Psoas muscle (tissue), 8 donors: ENCODE measurements around the gene MYO1E. TPM values are rescaled to one million over a fixed set of nuclear protein-coding genes. Genes with fewer than 3 reads are reported as not detected.

Source experiments
- ATAC-seq, 4 donors: fragments of 200-7000 bp; cut with Tn5 transposase; one replicate each; pipeline ENCODE4 v1.9.1; 2020; ENCODE audit warnings: moderate library complexity in 3 of 4, mild to moderate bottlenecking in 2 of 4
- DNase-seq, 2 donors: peaks; one replicate each; pipeline ENCODE4 v3.0.0-alpha.2; 2020
- H3K27ac ChIP-seq: fragments of 200-600 bp; one replicate; pipeline ENCODE4 v1.8.0; 2022
- H3K27me3 ChIP-seq, 3 donors: fragments of 200-600 bp in 1 of 3; one replicate each; pipeline versions ENCODE4 v1.6.1 to v1.8.0; 2013 to 2022; ENCODE audit warnings: low read length in 2 of 3, mild to moderate bottlenecking in 2 of 3, moderate library complexity in 1 of 3; ENCODE audit not compliant: insufficient read depth in 3 of 3
- H3K36me3 ChIP-seq, 2 donors: fragments of 200-600 bp in 1 of 2; one replicate each; pipeline versions ENCODE4 v1.6.1 to v1.8.0; 2013 to 2022; ENCODE audit warnings: low read depth in 1 of 2, mild to moderate bottlenecking in 1 of 2, moderate library complexity in 1 of 2; ENCODE audit not compliant: insufficient read depth in 1 of 2
- H3K4me1 ChIP-seq: fragments of 200-600 bp; one replicate; pipeline ENCODE4 v1.8.0; 2022
- H3K4me3 ChIP-seq: fragments of 200-600 bp; one replicate; pipeline ENCODE4 v1.8.0; 2022; ENCODE audit warnings: mild to moderate bottlenecking
- H3K9me3 ChIP-seq: fragments of 200-600 bp; one replicate; pipeline ENCODE4 v1.8.0; 2022
- WGBS, 3 donors: extraction: QIAGEN DNeasy Blood & Tissue Kit; methylation state at CpG; one replicate each; pipeline versions ENCODE4 v1.1.6 to v1.1.7; 2013; 5-methylcytosine and 5-hydroxymethylcytosine counted together
- intact Hi-C, 2 donors: fragments of 100-400 bp; cut with DNase I; formaldehyde crosslinking; loops; one replicate each; pipeline versions ENCODE4 v1.11.0 to v1.14.2; 2022
- polyA plus RNA-seq, 3 donors: library from polyadenylated mRNA; stranded (reverse); fragments of 200-250 nt; gene quantifications; one replicate each; pipeline ENCODE4 v1.2.3, GENCODE V29; 2013
- total RNA-seq, 4 donors: library from RNA; stranded (reverse); fragmentation: NEBNext Ultra II Directional in 2 of 4; extraction: Animal tissue kit (Norgen Biotek cat#: 25700) in 2 of 4; gene quantifications; one replicate each; pipeline versions ENCODE4 v1.2.1 to v1.2.4, GENCODE V29; 2021 to 2023
- TF ChIP-seq, protein P1 (sequence below): fragments of 200-600 bp; IDR thresholded peaks from one replicate; pipeline ENCODE4 v1.8.0; 2022; ENCODE audit warnings: antibody characterized with exemption
- donor health status: healthy with polysubstance abuse.
- donor health status: DM: no; HTN: no; CAD: no; lungs with moderate emphysema.
- donor health status: Bipolar disorder and iron deficiency.
- donor health status: healthy.
- donor health status: DM: yes; HTN: yes; CAD: no.
- donor health status: DM: no; HTN: no; CAD: no.
- donor health status: DM: no; HTN: no; CAD: no.
- donor health status: DM: yes; HTN: yes; CAD: no.

Gene MYO1E
- total and polyA plus RNA-seq, 7 donors = 10.0 to 53.7 (median 26.3) TPM

DNA sequence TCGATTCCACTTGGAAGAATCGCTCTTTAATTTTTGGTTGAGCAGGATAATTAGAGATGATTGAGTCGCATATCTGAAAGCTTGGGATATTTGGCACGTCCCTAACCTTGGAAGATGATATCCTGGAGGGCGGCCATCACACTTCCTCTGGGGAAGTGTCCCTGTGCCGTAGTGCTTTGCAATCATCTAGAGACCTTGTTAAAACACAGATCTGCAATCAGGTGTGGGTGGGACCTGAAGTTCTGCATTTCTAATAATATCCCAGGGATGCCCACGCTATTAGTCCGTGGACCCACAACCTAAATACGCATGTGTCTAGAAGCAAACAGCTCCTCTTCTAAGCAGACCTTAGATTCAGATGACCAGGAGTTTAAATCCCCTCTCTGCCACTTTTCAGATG lies 20.5 kb downstream of the MYO1E start:
- TF ChIP-seq, protein P1, sequence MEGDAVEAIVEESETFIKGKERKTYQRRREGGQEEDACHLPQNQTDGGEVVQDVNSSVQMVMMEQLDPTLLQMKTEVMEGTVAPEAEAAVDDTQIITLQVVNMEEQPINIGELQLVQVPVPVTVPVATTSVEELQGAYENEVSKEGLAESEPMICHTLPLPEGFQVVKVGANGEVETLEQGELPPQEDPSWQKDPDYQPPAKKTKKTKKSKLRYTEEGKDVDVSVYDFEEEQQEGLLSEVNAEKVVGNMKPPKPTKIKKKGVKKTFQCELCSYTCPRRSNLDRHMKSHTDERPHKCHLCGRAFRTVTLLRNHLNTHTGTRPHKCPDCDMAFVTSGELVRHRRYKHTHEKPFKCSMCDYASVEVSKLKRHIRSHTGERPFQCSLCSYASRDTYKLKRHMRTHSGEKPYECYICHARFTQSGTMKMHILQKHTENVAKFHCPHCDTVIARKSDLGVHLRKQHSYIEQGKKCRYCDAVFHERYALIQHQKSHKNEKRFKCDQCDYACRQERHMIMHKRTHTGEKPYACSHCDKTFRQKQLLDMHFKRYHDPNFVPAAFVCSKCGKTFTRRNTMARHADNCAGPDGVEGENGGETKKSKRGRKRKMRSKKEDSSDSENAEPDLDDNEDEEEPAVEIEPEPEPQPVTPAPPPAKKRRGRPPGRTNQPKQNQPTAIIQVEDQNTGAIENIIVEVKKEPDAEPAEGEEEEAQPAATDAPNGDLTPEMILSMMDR = no peak
- H3K4me1 ChIP-seq = peaks cover 35% of the 10 kb centered on the region
- intact Hi-C loops = no loop called here
- ATAC-seq = peak; percentile 32 to 63 (median 46)
- no peaks in the 10 kb centered on the region for H3K9me3 ChIP-seq
- 16 to 24% (median 18%) methylated on average over 9 of the region's 9 CpGs for WGBS, 3 donors
- no peaks in the 10 kb centered on the region for H3K27me3 ChIP-seq
- H3K36me3 ChIP-seq = no peaks in the 10 kb centered on the region
- H3K4me3 ChIP-seq = peak overlapping the region; percentile 6
- peak overlapping the region; percentile 24 for H3K27ac ChIP-seq
- no peak for DNase-seq

DNA sequence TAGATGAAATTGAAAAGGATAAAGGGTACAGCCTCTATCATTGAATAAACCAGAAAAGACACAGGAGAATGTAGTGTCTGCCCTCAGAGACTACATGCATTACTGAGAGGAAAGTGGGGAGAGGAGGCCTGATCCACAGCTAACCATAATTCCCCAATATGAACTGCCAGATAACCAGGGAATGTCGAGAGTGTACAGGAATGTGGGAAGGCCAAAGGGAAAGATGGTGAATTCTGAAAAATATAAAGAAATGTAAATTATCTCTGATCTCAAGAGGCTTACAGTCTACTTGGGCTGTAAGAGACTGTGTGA lies 22.3 kb downstream of the MYO1E start:
- no peak for ATAC-seq
- no peaks in the 10 kb centered on the region for H3K36me3 ChIP-seq
- DNase-seq = no peak
- peaks cover 41% of the 10 kb centered on the region for H3K4me1 ChIP-seq
- H3K4me3 ChIP-seq = no peak overlapping the region
- 67 to 72% (median 68%) methylated on average over 1 of the region's 1 CpG for WGBS, 3 donors
- no peaks in the 10 kb centered on the region for H3K9me3 ChIP-seq
- intact Hi-C loops = no loop called here
- TF ChIP-seq, protein P1 = no peak
- H3K27me3 ChIP-seq = no peaks in the 10 kb centered on the region
- H3K27ac ChIP-seq = peak overlapping the region; percentile 13

DNA sequence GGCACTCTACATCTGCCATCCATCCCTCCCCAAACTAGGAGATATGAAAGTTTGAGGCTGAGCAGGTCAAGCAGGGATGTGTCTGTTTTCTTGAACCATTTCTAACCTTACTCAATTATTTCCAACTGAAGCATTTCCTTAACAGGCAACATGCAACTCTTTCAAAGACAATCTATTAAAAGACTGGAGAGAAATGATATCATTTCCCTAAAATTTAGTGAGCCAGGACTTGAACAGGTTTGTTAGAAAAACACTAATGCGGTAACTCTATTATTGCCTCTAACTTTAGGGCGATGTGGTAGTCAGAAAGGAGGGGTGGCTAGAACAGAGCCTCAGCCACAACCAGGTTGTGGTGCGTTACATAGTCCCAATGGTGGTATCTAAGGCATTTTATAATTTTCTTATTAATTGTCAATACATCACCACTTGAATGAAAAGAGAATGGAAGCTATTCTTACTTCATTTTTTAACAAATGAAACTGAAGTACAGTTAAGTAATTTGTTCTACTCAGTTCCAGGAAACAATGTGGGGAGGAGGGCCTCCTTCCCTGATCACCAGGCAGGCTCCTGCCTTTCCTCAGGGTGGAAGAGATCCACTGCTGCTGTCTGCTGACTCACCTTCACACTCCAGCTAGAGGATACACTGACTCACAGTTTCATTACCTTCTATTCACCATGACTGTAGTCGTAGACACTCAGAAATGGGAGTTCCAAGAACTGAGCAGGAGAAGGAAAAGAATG lies 22.8 kb downstream of the MYO1E start:
- DNase-seq = peak in 1 of 2 donors; percentile 37
- no peaks in the 10 kb centered on the region for H3K27me3 ChIP-seq
- intact Hi-C loops = no loop called here
- no peaks in the 10 kb centered on the region for H3K36me3 ChIP-seq
- H3K27ac ChIP-seq = peak overlapping the region; percentile 13
- WGBS, 3 donors = 67 to 73% (median 72%) methylated on average over 4 of the region's 4 CpGs
- H3K4me3 ChIP-seq = no peak overlapping the region
- no peaks in the 10 kb centered on the region for H3K9me3 ChIP-seq
- TF ChIP-seq, protein P1 = no peak
- H3K4me1 ChIP-seq = peaks cover 43% of the 10 kb centered on the region
- ATAC-seq = peak; percentile 88 to 96 (median 90)

DNA sequence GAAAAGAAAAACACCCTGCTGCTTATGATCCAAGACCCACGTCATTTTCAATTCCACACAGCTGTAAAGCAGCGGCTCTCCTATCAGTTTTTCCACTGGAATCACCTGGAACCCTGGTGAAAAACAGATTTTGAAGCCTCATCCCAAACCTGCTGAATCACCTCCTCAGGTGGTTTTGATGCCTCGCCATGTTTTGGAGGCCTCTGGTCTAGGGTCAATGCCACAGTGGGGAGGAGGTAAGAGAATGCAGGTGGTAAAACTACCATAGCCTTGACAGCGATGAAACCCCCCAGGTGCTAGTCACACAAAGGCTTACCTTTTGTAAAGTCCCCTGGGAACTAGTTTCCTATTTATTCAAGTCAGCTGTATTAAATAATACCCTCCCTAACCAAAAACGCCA lies 24.8 kb downstream of the MYO1E start:
- ATAC-seq (no peak), DNase-seq (no peak)
- H3K4me3 ChIP-seq = no peak overlapping the region
- no peaks in the 10 kb centered on the region for H3K9me3 ChIP-seq
- no peaks in the 10 kb centered on the region for H3K36me3 ChIP-seq
- H3K27me3 ChIP-seq = no peaks in the 10 kb centered on the region
- intact Hi-C loops = no loop called here
- no peak overlapping the region for H3K27ac ChIP-seq
- TF ChIP-seq, protein P1 = no peak
- peaks cover 37% of the 10 kb centered on the region for H3K4me1 ChIP-seq
- WGBS, 3 donors = 86 to 91% (median 90%) methylated on average over 5 of the region's 5 CpGs

DNA sequence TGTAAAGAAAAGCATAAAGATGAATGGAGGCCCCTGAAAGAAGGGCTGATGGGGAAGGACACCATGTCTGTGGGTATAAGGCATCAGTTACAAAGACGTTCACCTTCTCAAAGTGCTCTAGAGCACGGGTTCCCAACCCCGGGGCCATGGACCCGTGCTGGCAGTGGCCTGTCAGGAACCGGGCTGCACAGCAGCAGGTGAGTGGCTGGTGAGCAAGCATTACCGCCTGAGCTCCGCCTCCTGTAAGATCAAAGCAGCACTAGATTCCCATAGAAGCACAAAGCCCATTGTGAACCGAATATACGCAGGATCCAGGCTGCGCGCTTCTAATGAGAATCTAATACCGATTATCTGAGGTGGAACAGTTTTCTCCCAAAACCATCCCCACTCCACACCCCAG lies 25.7 kb downstream of the MYO1E start:
- DNase-seq (no peak), ATAC-seq (no peak)
- no peaks in the 10 kb centered on the region for H3K27me3 ChIP-seq
- TF ChIP-seq, protein P1 = no peak
- H3K4me1 ChIP-seq = peaks cover 27% of the 10 kb centered on the region
- 83 to 87% (median 85%) methylated on average over 12 of the region's 12 CpGs for WGBS, 3 donors
- no peaks in the 10 kb centered on the region for H3K36me3 ChIP-seq
- intact Hi-C loops = no loop called here
- H3K4me3 ChIP-seq = no peak overlapping the region
- no peaks in the 10 kb centered on the region for H3K9me3 ChIP-seq
- no peak overlapping the region for H3K27ac ChIP-seq
